GM18873 (cell line): ENCODE results near the gene NFIB.

Source experiments
- ATAC-seq: cut with Tn5 transposase; IDR thresholded peaks from one replicate; pipeline ENCODE4 v1.9.1; 2021; ENCODE audit warnings: mild to moderate bottlenecking, moderate library complexity, moderate number of reproducible peaks; ENCODE audit not compliant: unreplicated experiment, low FRiP score

Gene NFIB

DNA sequence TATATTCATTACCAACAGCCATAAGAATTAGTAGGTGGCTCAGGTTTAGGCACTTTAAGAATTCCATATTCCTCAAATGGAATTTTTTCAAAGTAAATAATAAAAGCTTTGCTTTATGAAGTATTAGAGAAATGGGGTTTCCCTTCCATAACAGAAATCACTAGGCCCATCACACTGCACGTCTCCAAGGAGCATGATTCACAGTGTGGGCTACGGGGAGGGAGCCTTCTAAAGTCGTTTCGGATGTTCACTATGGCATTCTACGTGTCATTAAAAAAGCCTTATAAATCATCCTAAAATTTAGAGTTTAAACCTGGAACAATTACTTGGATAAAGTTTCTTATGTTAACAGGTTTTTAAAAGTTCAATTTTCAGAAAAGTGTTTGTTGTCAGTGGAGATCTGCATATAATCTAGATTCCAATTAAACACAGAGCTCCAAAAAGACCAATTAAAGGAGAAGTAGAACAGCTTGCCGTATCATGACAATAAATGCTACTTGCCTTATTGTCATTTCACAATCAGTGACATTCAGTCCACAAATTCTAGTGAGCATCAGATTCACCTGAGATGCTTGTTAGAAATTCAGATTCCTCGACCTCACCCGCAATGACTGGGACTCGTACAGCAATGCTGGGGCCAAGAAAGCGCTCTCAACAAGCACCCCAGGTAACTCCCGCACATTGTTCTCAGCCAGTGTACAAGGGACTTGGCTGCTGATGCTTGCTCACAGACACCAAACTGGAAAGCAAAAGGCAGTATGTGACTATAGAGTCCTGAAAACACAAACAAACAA, 115.7 kb downstream of the NFIB start:
- no peak for ATAC-seq

DNA sequence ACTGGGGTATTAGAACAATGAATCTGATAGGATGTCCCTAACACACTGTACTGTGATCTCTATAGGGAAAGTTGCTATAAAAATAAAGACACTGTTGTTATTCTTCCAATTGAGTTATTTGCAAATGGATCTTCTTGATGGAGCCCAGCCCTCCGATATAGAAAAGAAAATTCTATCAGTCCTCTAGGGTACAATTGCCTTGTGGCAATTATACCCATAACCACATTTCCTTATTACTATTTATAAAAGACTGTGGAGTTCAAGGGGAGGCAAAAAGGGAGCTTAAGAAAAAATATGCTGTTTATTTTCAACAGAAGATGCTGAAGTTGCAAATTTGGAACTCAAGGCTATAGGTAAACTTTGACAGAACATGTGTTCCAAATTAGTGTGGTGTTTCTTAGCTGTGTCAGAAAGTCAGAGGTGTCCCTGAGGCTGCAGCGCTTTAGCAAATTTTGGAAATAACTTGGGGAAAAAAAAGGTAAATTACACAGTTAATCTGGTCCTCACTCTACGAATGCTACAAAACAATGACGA, 116.5 kb downstream of the NFIB start:
- no peak for ATAC-seq

DNA sequence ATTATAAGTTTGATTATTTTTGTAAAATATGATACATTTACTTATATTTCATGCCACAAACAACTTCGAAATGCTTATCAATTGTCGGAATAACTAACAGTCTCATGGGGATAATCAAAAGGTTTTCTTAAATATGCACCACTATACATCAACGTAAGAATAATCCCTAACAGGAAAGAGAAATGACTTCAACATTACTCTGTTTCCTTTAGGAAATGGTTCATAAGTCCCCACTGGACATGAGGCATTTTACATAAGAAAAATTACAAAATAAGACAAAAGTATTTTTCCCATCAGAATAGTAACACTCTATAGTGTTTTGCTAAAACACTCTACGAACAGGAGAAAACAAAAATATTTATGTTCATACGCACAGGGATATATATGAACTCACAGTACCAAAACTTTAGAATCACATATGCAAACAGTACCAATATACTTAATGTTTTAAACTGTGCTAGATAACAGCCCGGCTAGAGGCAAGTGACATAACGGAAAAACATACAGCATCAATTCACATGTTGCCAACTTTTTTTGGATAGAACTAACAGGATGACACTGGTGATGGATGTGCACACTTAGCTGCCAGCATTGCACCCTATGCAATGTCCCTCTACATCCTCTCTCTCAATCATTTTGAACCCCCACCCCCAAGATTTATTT, 120.5 kb downstream of the NFIB start:
- no peak for ATAC-seq

DNA sequence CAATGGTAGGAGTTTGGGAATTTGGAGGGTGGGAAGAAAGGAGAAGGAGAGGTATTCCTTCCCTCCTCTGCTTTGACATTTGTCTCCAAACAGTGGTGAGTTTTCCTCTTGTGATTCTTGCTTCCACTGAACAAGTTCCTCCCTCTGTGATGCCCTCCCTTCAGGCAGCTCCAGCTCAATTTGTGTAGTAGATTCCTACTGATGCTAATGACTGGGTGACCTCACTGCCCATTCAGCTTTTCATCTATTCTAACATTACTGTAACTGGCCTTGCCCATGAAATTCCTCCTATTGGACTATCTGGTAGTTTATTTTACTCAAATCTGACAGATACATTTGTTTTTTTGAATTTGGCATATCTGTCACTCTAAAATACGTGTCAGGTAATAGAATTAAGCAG, 121.4 kb downstream of the NFIB start:
- ATAC-seq, result no peak

DNA sequence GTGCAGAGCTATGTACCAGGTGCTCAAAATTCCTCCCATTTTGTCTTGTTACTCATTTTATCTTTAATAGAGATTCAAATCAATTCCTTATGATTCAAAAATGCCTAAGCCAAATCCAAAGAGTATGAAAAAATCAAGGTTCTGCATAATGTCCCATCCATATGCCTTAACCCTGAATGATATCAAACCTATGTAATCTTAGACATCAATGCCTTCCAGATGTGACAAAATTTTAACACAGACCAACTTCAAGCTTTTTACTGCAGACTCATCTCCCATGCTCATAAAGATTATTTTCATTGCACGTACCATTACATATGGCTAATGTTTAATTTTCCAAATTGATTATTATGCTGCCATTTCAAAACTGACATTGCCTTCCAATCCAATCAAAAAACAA, 122.4 kb downstream of the NFIB start:
- ATAC-seq, result no peak

DNA sequence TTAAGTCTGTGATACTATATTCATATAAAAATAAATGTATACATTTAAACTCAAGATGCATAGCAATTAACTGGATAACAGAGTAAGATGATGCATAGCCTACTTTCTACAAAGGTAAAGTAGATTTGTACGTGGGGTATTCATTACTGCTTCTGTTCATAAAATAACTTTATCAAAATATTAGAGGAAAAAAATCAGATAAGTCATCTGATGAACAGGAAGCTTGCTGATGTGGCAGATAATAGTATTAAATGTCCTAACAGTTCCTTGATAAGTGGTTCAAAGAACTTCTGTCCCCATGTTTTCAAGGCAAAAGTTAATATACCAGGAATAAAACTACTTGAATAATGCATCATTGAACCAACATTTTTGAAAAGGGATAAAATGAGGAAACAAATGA, 123.7 kb downstream of the NFIB start:
- ATAC-seq, result no peak

DNA sequence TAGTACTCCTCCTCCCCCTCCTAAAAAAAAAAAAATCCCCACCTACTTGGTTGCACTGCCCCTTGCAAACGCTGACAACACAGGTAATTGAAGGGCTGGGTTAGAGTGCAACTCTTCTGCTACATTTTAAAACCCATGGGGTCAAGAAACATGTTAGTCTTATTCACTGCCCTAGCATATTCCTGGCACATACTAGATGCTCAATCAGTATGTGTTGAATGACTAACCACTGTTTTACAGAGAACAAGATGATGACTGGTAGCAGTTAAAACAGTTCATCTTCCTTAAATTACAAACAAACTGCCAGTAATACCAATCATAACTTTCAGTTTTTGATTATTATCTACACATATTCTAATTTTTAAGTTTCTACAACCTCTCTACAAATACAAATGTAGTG, 124.4 kb downstream of the NFIB start:
- ATAC-seq, result no peak

DNA sequence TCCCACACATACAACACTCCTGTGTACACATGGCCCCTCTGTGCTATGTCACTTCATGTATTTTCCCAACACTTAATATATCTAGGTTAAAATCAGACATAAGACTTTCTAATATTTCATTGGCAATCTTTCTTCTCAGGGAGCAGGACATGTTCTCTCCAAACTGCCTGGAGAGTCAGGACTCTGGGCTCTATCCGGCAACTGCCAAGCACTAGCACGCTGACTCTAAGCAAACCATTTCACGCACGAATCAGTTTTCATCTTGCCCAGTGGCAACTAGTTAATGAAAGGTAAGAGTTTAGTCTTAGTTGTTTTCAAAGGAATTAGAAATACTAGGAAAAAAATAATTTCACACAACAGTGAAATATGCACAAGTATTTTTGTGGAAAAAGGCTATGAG, 124.8 kb downstream of the NFIB start:
- no peak for ATAC-seq

DNA sequence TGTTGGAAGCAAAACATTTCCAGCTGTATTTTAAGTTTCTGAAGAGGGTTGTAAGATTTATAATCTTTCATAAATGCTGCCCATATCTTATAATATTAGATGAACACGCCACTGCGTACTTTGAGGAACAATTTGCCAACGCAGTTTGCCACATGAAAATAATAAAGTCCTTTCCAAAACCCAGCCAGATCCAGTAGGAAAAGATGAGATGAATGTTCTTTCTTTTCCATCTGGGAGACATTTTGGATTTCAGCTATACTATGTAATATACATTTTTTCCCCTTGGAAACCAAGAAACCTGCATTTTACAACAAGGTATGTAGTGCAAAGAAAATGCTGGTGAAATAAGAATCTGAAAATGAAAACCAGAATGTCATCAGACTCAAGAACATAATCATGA, 125.4 kb downstream of the NFIB start:
- ATAC-seq, result no peak

DNA sequence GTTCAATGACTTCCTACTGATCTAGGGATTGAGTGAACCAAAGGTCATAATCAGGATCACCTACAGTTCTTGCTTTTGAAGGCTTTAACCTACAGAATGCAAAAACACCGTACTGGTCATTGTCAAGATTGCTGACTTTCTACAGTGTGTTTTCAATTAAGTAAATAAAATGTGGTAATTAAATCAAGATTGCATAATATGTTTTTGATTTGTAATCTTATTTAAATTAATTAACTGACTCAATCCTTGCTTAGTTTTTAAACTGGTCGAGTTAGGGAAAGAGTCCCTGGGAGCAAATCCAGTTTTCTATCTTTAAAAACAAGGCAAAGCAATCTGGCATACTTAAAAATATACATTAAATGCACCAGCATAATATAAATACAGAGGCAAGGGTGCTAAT, 125.9 kb downstream of the NFIB start:
- ATAC-seq, result no peak

DNA sequence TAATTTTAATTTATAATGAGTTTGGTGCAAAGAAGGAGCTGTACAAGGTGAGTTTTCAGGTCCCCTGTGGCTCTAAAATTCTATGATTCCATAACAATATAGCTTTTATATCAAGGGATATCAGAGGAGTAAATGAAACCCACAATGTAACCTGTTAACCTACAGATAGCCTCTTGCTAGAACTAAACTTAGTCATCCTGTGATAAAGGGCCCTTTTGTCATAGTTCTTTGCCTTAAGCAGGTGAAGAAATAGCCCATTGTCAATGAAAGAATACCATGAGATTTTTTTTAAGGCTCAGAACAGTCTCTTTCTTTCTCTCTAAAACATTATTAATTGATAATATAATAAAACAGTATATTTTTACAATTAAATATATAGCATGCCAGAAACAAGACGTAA, 127.8 kb downstream of the NFIB start:
- ATAC-seq, result no peak

DNA sequence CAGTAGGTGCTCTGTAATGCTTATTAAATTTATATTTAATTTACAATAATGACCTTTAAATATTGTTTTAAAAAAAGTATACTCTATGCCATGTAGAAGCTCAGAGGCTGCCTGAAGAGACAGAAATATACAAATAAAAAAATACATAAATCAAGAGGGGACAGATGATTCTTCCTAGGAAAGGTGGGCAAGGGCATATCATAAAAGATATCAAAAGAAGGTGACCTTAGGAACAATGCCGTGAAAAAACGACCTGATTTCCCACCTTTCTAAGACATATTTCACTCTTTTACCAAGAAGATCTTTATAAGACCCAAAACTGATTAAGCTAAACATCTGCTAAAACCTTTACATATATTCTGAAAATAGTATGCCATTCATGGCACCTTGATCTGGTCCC, 128.9 kb downstream of the NFIB start:
- ATAC-seq, result no peak

DNA sequence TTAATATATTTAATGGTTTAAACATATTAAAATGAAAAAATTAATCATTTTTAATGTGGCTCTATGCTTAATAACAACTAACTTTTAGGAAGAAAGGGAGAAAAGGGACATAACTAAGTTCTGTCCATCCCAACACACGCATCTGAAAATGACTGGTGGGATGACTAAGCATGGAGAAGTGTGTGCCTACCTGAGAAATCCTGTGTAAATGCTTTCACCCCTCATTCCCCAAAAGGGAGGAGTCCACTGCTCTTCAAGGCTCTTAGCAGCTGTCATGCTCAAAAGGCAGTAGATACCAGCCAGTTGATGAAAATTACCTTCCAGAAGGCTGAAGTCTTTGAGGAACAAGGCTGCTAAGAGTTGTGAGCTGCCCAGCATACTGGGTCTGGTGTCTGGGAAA, 130.9 kb downstream of the NFIB start:
- ATAC-seq, result no peak

DNA sequence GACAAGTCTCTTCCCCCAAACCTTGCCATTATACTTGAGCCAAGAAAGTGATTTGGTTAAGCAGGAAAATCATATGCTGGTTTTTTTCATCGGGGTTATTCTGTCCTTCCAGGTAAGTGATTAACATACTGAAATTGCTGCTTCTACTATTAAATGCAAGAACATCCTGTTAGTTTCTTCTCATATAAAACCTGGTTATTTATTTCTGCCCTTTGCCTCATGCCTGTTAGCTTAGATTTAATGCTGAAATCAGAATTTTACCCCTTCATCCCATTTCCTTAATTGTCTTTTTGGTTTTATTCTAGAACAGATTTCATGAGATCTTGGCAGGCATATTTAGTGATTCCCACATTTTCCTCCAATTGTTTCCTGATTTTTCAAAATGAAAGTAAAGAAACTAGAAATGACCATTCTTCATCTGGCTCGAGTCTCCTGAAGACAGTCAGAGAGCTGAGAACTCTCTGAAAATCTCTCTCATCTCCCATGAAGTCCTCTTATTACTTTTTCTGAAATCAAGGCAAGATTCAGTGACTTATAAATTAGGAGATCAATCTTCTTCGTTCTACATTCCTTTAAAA, 132.9 kb downstream of the NFIB start:
- no peak for ATAC-seq

DNA sequence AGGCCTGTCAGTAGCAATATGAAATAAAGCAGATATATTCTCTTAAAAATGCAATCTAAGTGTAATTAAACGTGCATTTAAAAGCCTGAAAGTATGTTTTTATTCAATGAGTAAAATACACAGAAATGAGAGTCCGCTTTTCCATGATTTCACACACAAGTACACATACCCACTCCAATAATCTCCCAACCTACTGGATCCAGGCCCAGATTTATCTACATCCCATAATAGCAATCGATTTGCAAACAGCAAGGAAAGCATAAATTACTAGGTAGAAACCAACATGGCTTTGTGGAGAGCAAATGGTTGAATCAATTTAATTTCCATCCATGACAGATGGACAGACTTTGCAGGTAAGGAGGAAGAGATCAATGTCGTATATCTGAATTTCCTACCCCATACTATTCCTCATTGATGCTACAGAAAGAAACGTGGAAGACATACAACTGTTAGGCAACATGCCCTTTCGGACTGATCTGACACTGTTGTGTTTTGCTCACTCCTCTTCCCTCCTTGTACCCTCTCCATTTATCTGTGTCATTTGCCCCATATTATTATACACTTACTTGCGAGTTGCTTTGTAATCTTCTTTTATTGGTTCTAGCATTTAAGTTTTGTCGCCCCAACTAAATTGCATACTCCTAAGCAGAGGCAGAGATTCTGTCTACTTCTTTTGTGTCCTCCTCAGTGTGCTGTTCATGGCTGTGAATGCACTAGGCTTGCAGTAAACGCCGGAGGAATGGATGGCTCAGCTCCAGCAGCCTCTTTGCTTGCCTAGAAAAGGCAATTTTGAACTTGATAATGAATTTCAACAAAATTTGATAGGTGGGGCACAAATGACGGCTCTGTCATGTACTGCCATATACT, 133.6 kb downstream of the NFIB start:
- ATAC-seq, result no peak

DNA sequence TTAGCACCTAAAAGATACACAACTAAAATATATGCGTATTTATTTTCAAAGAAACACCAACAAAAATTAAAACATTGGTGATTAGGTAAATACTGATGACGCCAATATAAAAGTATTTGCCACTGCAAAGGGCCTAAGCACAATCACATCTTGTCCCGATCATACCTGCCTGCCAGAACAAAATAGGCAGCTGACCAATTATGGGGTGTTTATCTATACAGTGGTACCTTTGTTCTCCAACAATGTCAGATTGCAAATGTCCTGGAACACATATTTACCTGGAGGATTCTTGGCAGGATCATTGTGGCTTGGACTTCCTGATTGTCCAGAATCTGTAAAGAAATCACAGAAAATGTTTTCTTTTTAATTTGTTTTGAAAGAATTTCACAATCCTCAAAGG, 134.5 kb downstream of the NFIB start:
- no peak for ATAC-seq

DNA sequence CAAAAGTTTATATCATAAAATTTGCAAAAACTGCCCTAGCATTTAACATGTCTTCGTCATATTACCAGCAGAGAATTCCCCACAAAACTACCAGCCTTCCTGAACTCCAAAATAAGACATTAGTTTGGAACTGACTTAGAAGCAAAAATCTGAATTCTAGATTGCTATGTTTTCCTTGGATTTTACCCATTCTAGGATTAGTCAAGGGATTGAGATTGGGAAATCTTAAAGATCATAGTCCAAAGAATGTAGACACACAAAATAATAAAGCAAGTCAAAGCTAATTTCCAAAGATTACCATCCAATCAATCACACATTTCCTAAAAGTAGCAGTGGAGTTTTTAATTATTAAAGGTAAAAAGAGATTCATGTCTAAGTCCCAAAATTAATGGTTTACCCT, 138.2 kb downstream of the NFIB start:
- ATAC-seq, result no peak

DNA sequence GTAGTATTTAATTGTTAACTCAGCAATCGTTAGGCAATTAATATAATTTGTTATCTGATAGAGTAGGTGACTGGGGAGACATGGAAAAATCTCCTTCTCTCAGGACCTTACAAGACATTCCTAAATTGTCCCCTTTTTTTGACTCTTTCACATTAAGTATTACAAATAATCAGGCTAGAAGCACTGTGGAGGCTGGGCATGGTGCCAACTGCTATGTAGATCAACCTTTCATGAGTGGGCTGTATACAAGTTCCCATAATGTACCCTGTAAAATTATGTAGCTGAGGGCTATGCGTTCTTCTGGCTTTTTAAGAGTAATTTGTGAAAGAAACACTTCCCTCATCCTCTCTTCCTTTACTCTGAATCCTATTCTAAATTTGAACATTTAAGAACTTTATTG, 140.2 kb downstream of the NFIB start:
- no peak for ATAC-seq

DNA sequence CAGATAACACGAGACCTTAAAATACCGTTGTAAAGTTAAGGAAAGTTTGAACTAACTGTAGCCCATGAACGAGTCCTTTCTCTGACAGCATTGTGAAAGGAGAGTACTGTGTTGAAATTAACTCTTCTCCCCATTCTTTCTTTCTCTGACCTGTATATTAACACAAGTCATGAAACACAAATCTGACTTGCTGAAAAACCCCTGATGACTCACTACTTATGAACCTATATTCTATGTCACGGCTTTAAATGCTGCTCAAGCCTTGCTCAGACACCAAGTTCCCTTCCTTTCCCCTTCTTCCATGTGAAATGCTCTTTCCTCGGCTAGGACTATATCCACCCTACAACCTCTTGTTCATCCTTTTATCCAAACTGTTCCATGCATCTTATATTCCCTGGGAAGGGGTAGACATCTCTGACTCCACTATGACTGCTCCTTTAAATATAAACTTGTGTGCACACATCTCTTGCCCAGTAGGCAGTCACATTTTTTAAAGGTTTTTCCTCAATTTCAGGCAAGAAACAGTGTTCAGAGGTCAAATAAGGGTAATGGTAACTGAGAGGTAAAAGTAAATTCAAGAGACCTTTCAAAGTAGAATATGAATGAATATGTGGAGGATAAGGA, 142.9 kb downstream of the NFIB start:
- no peak for ATAC-seq

DNA sequence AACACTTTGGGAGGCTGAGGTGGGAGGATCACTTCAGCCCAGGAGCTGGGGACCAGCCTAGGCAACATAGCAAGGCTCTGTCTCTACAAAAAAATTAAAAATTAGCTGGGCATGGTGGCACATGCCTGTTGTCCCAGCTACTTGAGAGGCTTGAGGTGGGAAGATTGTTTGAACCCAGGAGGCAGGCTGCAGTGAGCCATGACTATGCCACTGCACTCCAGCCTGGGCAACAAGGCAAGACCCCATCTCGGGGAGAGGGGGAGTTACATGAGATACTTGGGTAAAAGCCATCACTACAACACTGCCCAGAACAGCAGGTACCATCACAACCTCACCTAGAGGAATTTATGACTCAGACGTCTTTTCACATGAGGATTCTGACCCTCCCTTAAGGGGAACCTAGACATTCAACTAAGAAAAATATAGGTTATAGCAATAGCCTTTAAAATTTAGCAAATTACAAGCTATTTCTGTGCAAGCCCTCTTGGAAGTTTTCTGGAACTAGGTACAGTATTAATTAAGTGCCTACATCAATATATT, 143.5 kb downstream of the NFIB start:
- no peak for ATAC-seq
